Measurements from ENCODE around the gene HSD3B1. TPM values are rescaled to one million over a fixed set of nuclear protein-coding genes. Genes with fewer than 3 reads are reported as not detected.

Gene HSD3B1
- total and polyA plus RNA-seq, 9 of the 15 experiments (the other 6 are each of a cell fraction or from before 2014, with no cell fraction given): not detected

- H2AFZ ChIP-seq (ENCODE audit: low read depth, low read length): no peak overlapping the region
- no peaks in the 10 kb centered on the region for H3K27me3 ChIP-seq (ENCODE audit: control insufficient read depth in 2 of 2, insufficient read depth in 2 of 2, low read length in 2 of 2)
- FAIRE-seq (peak; percentile 19), ATAC-seq (peak; percentile 31; the same call in 1 of the 3 replicates), DNase-seq (ENCODE audit: extremely low read depth in 1 of 4, low spot score in 3 of 4) (peak in 1 of 4 experiments; percentile 19)
- H3K4me3 ChIP-seq: no peak overlapping the region
- no peak overlapping the region for H3K27ac ChIP-seq (ENCODE audit: extremely low read depth, low read depth, low read length)
- no peak overlapping the region for H3K4me2 ChIP-seq (ENCODE audit: insufficient read depth, low read length)
- TF ChIP-seq TEAD1 (CRISPR knock-in tag; IDR thresholded peaks at IDR 0.05) (peak in 1 of 2 experiments; percentile 80; a peak in 1 of 4 replicates), CREB3 (tag; conservative IDR thresholded peaks at IDR 0.05; ENCODE audit: low read depth) (no peak), ERF (CRISPR knock-in tag; IDR thresholded peaks at IDR 0.05) (0 out of 2 replicates have a peak, but pooled peaks have one; percentile 33), TEAD4 (IDR thresholded peaks at IDR 0.05; ENCODE audit: low read length) (peak; percentile 56), TEAD4 (CRISPR knock-in tag; IDR thresholded peaks at IDR 0.05; ENCODE audit: borderline replicate concordance) (no peak), TAL1 (IDR thresholded peaks at IDR 0.05) (0 out of 2 replicates have a peak, but pooled peaks have one; percentile 4), NFIC (IDR thresholded peaks at IDR 0.05) (peak; percentile 59; the same call in 1 of the 2 replicates), CBFA2T3 (IDR thresholded peaks at IDR 0.05) (peak; percentile 64), ETV1 (tag; conservative IDR thresholded peaks at IDR 0.05; ENCODE audit: low read depth) (no peak)
- POLR2A ChIA-PET: interaction anchor here (1.3 kb wide), 1 partner anchor 10 kb away, joined by 4 read pairs; no protein-coding TSS in a partner anchor
- H3K36me3 ChIP-seq (ENCODE audit: control insufficient read depth, insufficient read depth, low read length): no peaks in the 10 kb centered on the region
- no TSS peak for BruUV-seq (replicated peaks)
- intact Hi-C loops (cut with micrococcal nuclease): no loop called here
- H3K79me2 ChIP-seq (ENCODE audit: control insufficient read depth, insufficient read depth, low read length): no peaks in the 10 kb centered on the region
- no peaks in the 10 kb centered on the region for H3K9me1 ChIP-seq (ENCODE audit: control insufficient read depth, insufficient read depth, low read length)
- H4K20me1 ChIP-seq (replicated peaks; ENCODE audit: control insufficient read depth, insufficient read depth, low read length): no peaks in the 10 kb centered on the region; the same call in 1 of the 2 replicates
- no peaks in the 10 kb centered on the region for H3K9me3 ChIP-seq (replicated peaks; ENCODE audit: control insufficient read depth, insufficient read depth, low read depth, low read length)
- no peaks in the 10 kb centered on the region; a peak in 1 of 5 replicates for H3K4me1 ChIP-seq (replicated peaks in 1 of 2; ENCODE audit: control insufficient read depth in 2 of 2, insufficient read depth in 2 of 2, low read length in 2 of 2)
- CTCF ChIA-PET (ENCODE audit: low intra/inter-chr PET ratio): no interaction called here
- in situ Hi-C loops (cut with MboI): no loop called here
- H3K9ac ChIP-seq (ENCODE audit: insufficient read depth in 1 of 2, low read depth in 2 of 2, low read length in 2 of 2): no peak overlapping the region
These were observed 47.2 kb downstream of the HSD3B1 start for GRCh38 chr1:119554183-119554582.
